Thyroid gland (tissue), 4 donors: ENCODE data around the gene GRAMD1C.

Experiments
- POLR2A ChIP-seq, 2 donors: fragments of 450-650 bp; IDR thresholded peaks; one replicate each; pipeline ENCODE4 v1.6.1; 2017; ENCODE audit warnings: antibody characterized with exemption in 2 of 2, mild to moderate bottlenecking in 2 of 2, moderate library complexity in 1 of 2
- TF ChIP-seq, protein P1 (sequence below), 6 experiments: fragments of 200-600 bp in 3 of 6; fragments of 450-650 bp in 3 of 6; sonication (generic) in 3 of 6; IDR thresholded peaks; one replicate each; pipeline ENCODE4 v1.5.1; 2016 to 2019; ENCODE audit warnings: antibody characterized with exemption in 6 of 6, mild to moderate bottlenecking in 2 of 6, inconsistent platforms in 1 of 6, moderate library complexity in 1 of 6

DNA sequence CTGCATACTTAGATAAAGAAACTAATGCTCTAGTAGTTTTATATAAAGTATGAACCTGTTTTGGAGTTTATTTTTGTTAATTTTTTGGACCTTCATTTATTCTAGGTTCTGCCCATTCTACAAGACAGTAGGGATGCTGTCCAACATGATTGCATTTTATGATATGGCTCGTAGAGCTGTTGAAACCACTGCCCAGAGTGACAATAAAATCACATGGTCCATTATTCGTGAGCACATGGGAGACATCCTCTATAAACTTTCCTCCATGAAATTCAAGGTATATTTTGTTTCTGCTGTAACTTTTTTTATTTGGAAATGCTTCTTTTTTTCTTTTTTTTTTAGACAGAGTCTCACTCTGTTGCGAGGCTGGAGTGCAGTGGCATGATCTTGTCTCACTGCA, 33.3 kb upstream of the GRAMD1C start:
- TF ChIP-seq, protein P1, sequence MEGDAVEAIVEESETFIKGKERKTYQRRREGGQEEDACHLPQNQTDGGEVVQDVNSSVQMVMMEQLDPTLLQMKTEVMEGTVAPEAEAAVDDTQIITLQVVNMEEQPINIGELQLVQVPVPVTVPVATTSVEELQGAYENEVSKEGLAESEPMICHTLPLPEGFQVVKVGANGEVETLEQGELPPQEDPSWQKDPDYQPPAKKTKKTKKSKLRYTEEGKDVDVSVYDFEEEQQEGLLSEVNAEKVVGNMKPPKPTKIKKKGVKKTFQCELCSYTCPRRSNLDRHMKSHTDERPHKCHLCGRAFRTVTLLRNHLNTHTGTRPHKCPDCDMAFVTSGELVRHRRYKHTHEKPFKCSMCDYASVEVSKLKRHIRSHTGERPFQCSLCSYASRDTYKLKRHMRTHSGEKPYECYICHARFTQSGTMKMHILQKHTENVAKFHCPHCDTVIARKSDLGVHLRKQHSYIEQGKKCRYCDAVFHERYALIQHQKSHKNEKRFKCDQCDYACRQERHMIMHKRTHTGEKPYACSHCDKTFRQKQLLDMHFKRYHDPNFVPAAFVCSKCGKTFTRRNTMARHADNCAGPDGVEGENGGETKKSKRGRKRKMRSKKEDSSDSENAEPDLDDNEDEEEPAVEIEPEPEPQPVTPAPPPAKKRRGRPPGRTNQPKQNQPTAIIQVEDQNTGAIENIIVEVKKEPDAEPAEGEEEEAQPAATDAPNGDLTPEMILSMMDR (IDR thresholded peaks at IDR 0.05) = no peak
- TF ChIP-seq POLR2A (IDR thresholded peaks at IDR 0.05) = no peak
